SU-DHL-6 (cell line): ENCODE results near the gene LDHAL6A.

ENCODE experiments used
- H2AFZ ChIP-seq: fragments of 200-600 bp; sonication (generic); 2 replicates; pipeline ENCODE4 v1.6.1; 2014; ENCODE audit warnings: low read depth, mild to moderate bottlenecking, moderate library complexity, mixed read lengths, antibody characterized with exemption, low read length; ENCODE audit not compliant: severe bottlenecking
- H3F3A ChIP-seq: fragments of 200-600 bp; shearing (Covaris generic); 2 replicates; pipeline ENCODE4 v1.6.0; 2016; ENCODE audit warnings: antibody characterized with exemption, mild to moderate bottlenecking; ENCODE audit not compliant: insufficient read depth
- H3K27ac ChIP-seq: fragments of 200-600 bp; sonication (generic); 2 replicates; pipeline ENCODE4 v1.5.1; 2016; ENCODE audit warnings: low read depth, mild to moderate bottlenecking, low read length, moderate library complexity, mixed read lengths
- H3K27me3 ChIP-seq: fragments of 200-600 bp; sonication (generic), shearing (Covaris generic); 2 replicates; pipeline ENCODE4 v1.6.0; 2014; ENCODE audit warnings: mild to moderate bottlenecking, low read length
- H3K36me3 ChIP-seq: fragments of 200-600 bp; sonication (generic); 2 replicates; pipeline ENCODE4 v1.6.1; 2014; ENCODE audit warnings: mild to moderate bottlenecking, low read length, mixed read lengths
- H3K4me2 ChIP-seq: fragments of 300-600, 200-600 bp; shearing (Covaris generic), sonication (generic); 2 replicates; pipeline ENCODE4 v1.6.0; 2014; ENCODE audit warnings: low read length, low read depth, mild to moderate bottlenecking; ENCODE audit not compliant: poor library complexity, severe bottlenecking
- H3K4me3 ChIP-seq: fragments of 200-600 bp; sonication (generic); 2 replicates; pipeline ENCODE4 v1.5.1; 2014; ENCODE audit warnings: antibody characterized with exemption, low read length, mild to moderate bottlenecking, mixed read lengths; ENCODE audit not compliant: insufficient read depth, poor library complexity, severe bottlenecking
- H3K79me2 ChIP-seq: fragments of 200-600 bp; sonication (generic); 2 replicates; pipeline ENCODE4 v1.6.1; 2014; ENCODE audit warnings: mild to moderate bottlenecking, low read length, moderate library complexity; ENCODE audit not compliant: insufficient read depth
- H3K9ac ChIP-seq: fragments of 200-600 bp; sonication (generic); 2 replicates; pipeline ENCODE4 v1.7.0; 2014; ENCODE audit warnings: mild to moderate bottlenecking, low read length
- H3K9me2 ChIP-seq: fragments of 200-600 bp; sonication (generic); replicated peaks from 2 replicates; pipeline ENCODE4 v1.6.1; 2014; ENCODE audit warnings: low read length; ENCODE audit not compliant: insufficient read depth
- H3K9me3 ChIP-seq: fragments of 200-600 bp; sonication (generic); 2 replicates; pipeline ENCODE4 v1.6.1; 2014; ENCODE audit warnings: low read length, mixed read lengths; ENCODE audit not compliant: insufficient read depth
- H4K20me1 ChIP-seq: fragments of 200-600 bp; sonication (generic); 2 replicates; pipeline ENCODE4 v1.6.1; 2014; ENCODE audit warnings: low read depth, mild to moderate bottlenecking, antibody characterized with exemption, low read length, moderate library complexity, mixed read lengths
- CTCF ChIP-seq: fragments of 200-600 bp; sonication (generic); IDR thresholded peaks from one replicate; pipeline ENCODE4 v1.5.1; 2017; ENCODE audit warnings: antibody characterized with exemption, mild to moderate bottlenecking, low read length, moderate library complexity; ENCODE audit not compliant: insufficient read depth, poor library complexity, severe bottlenecking
- EZH2phosphoT487 ChIP-seq: fragments of 200-600 bp; sonication (generic), shearing (Covaris generic); conservative IDR thresholded peaks from 2 replicates; pipeline ENCODE4 v1.6.1; 2018; ENCODE audit warnings: mild to moderate bottlenecking, antibody characterized with exemption, low read length, moderate library complexity, mixed read lengths

LDHAL6A gene

GRCh38 chr11:18472587-18472986 lies 16.9 kb downstream of the LDHAL6A start:
- no peaks in the 10 kb centered on the region for H3K79me2 ChIP-seq
- H3K27me3 ChIP-seq: no peaks in the 10 kb centered on the region
- TF ChIP-seq CTCF: no peak
- no peak for TF ChIP-seq EZH2phosphoT487
- no peaks in the 10 kb centered on the region for H3K9me3 ChIP-seq
- no peak overlapping the region for H2AFZ ChIP-seq
- H3F3A ChIP-seq: no peaks in the 10 kb centered on the region
- no peaks in the 10 kb centered on the region for H4K20me1 ChIP-seq
- no peaks in the 10 kb centered on the region; the same call in 1 of the 2 replicates for H3K36me3 ChIP-seq
- no peak overlapping the region for H3K27ac ChIP-seq
- H3K9ac ChIP-seq: no peak overlapping the region
- H3K9me2 ChIP-seq: no peaks in the 10 kb centered on the region
- no peak overlapping the region for H3K4me2 ChIP-seq
- H3K4me3 ChIP-seq: no peak overlapping the region

GRCh38 chr11:18479063-18479462 lies 23.4 kb downstream of the LDHAL6A start:
- H3K4me3 ChIP-seq: no peak overlapping the region
- no peaks in the 10 kb centered on the region for H4K20me1 ChIP-seq
- no peaks in the 10 kb centered on the region for H3K79me2 ChIP-seq
- H3K4me2 ChIP-seq: no peak overlapping the region
- TF ChIP-seq CTCF (no peak), EZH2phosphoT487 (no peak)
- H3K27me3 ChIP-seq: no peaks in the 10 kb centered on the region
- no peak overlapping the region for H3K9ac ChIP-seq
- H3F3A ChIP-seq: no peaks in the 10 kb centered on the region
- H3K9me2 ChIP-seq: no peaks in the 10 kb centered on the region
- H3K27ac ChIP-seq: no peak overlapping the region
- H2AFZ ChIP-seq: no peak overlapping the region
- no peaks in the 10 kb centered on the region for H3K9me3 ChIP-seq
- H3K36me3 ChIP-seq: peaks cover 38% of the 10 kb centered on the region

- Histone ChIP-seq H3K36me3 (peaks cover 19% of the 10 kb centered on the region), H3K4me3 (no peak overlapping the region), H2AFZ (no peak overlapping the region), H3K27me3 (no peaks in the 10 kb centered on the region), H3K79me2 (no peaks in the 10 kb centered on the region), H3K9me2 (no peaks in the 10 kb centered on the region), H3F3A (no peaks in the 10 kb centered on the region), H4K20me1 (no peaks in the 10 kb centered on the region), H3K4me2 (no peak overlapping the region), H3K27ac (no peak overlapping the region), H3K9ac (no peak overlapping the region), H3K9me3 (no peaks in the 10 kb centered on the region)
- no peak for TF ChIP-seq EZH2phosphoT487
- no peak for TF ChIP-seq CTCF
Observed at GRCh38 chr11:18485913-18486528, 30.4 kb downstream of the LDHAL6A start.
